Transverse colon (tissue), 4 donors: ENCODE results near the gene NEK10.

ENCODE experiments used
- CTCF ChIP-seq, 5 experiments: fragments of 200-600 bp in 3 of 5; fragments of 450-650 bp in 2 of 5; sonication (generic) in 3 of 5; IDR thresholded peaks; 1 replicate in 2 of 5; 2 replicates in 3 of 5; pipeline ENCODE4 v1.5.1; 2016 to 2017; ENCODE audit warnings: antibody characterized with exemption in 5 of 5, inconsistent platforms in 3 of 5, mild to moderate bottlenecking in 2 of 5, moderate library complexity in 1 of 5
- POLR2A ChIP-seq: fragments of 450-650 bp; IDR thresholded peaks from one replicate; pipeline ENCODE4 v1.6.1; 2016; ENCODE audit warnings: antibody characterized with exemption, mild to moderate bottlenecking, moderate library complexity
- POLR2AphosphoS5 ChIP-seq, 3 donors: sonication (generic); formaldehyde crosslinking; IDR thresholded peaks; one replicate each; pipeline ENCODE4 v1.6.1; 2016; ENCODE audit warnings: antibody characterized with exemption in 3 of 3

GRCh38 chr3:27252646-27253045 is 116.5 kb downstream of the NEK10 start:
- TF ChIP-seq POLR2A, result no peak
- TF ChIP-seq CTCF (IDR thresholded peaks at IDR 0.05), result no peak
- TF ChIP-seq POLR2AphosphoS5 (IDR thresholded peaks at IDR 0.05), result no peak
